Fibroblast of skin of right quadriceps (primary cell): ENCODE data around the gene RYR1.

Source experiments
- DNase-seq: peaks from one replicate; pipeline ENCODE4 v3.0.0-alpha.2; 2013

RYR1 gene

DNA sequence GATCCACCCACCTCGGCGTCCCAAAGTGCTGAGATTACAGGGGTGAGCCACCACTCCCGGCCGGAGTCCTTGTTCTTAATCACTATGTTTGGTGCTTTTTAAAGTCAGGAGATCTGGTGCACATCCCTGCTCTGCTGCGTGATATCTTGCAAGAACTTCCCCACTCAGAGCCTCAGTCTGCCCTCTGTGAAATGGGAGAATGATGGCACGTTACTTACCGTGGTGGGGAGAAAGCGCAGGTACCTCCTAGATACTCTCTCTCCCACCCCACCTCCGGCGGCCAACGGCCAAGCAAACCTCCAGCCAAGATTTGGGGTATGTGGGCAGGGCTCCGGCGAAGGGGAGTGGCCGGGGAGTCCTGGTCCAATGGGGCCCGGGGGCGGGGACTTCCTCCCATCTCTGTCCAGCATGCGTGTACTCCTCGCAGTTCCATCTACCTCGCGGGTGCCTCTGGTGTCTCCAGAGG lies at the start of gene RYR1:
TSS of gene RYR1 (plus strand) at position 424 of the 466 bp plus-strand sequence. CDS start 139 bp downstream, outside the sequence.
- DNase-seq = no peak

DNA sequence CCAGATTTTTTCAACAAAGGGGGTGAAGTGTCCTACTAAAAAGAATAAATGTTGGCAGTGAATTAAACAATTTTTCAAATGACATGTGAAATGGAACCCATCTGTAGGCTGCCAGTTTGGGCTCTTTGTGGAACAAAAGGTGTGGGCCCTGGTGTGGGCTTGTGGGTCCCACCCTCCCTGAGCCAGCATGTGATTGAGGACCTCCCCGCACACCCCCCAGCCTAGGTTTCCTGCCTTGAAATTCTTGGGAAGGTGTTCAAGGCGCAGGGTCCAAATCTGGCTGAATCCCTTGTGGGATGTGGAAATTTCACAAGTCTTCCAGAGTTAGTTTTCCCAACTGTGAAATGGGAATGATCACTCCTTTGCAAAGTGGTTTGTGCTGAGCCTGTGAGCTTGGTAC lies 49.7 kb upstream of the RYR1 start:
- no peak for DNase-seq

DNA sequence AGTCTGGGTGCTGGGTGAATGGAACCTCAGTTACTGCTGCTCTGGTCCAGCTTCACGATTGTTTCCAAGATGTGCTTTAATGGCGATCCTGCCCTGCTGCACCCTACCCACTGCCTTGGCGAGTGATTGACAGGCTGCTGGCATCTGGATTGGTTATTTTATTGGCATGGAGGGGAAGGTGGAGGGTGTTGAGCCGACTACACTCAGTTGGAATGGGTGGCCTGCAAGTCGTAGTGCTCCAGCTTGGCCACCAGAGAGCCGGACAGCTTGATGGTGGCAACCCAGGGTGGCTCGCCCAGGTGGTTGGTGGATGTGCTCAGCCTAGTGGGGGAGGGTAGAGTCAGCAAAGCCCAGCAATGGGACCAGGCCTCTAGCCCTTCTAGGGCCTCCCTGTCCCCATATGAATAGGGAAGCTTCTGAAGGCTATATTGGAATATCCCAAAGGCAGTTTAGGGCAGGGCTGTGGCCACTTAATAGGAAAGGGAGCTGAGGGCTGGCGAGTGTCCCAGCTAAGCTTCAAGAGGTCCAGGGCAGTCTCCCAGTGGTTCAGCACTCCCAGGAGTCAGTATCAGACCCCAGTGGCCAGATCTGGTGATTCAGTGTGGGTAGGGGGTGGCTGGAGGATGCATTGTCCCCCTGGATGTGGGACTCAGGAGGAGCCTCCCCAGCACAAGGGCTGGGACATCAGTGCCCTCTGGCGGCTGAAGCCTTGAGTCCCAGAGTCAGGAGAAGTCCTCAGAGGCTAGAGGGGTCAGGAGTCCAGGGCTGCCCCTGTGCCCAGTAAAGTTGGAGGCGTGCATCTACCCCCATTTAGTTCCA lies 49.1 kb upstream of the RYR1 start:
- DNase-seq = peak; percentile 28

DNA sequence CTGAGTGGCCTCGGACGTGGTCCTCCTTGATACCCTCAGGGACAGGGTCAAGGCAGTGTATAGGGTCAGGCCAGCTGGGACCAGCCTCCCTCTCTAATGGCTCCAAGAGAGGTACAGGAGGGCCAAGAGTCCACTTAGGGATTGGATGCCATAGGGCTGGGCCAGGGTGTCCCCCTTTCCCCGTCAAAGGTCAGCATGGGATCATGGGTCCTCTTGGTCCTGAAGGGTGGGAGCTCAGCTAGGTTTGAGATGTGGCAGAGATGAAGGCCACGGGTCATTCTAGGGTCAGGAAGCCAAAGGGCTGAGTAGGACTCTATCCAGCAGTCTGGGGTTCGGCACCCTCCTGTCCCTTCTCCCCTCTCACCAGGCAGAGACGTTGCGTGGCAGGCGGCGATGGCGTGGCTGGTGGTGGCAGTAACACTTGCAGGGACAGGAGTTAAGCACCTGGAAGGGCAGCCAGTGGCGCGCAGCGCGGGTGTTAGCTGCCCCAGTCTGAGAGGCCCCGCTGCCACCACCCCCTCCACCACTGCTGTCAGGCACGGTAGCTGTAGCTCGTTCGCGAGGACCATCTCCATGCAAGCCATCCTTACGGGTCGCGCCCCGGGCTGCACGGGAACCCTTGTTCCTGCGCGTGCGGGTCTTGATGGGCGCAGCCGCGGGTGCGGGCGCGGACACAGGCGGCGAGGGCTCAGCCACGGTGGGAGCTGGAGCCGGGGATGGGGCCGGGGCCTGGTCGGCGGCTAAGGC lies 48.3 kb upstream of the RYR1 start:
- no peak for DNase-seq

DNA sequence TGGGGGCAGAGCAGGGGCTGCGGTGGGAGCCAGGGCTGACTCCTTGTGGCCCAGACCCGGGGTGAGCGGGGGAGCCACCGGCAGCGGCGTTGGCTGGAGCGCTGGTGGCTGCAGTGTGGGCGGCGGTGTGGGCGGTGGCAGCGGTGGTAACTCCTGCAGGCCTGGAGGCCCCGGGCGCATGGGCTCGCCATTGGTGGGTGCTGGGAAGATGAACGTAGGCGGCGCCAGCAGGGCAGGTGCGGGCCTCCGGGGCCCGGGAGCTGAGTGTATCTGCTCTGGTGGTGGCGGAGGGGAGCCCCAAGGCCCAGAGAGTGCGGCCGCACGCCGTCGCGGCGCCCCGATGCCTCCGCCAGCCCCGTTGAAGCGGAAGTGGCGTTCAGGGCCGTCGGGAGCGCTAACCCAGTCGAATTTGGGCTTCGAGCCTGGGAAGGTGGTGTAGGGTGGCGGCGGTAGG lies 47.7 kb upstream of the RYR1 start:
- DNase-seq = no peak

DNA sequence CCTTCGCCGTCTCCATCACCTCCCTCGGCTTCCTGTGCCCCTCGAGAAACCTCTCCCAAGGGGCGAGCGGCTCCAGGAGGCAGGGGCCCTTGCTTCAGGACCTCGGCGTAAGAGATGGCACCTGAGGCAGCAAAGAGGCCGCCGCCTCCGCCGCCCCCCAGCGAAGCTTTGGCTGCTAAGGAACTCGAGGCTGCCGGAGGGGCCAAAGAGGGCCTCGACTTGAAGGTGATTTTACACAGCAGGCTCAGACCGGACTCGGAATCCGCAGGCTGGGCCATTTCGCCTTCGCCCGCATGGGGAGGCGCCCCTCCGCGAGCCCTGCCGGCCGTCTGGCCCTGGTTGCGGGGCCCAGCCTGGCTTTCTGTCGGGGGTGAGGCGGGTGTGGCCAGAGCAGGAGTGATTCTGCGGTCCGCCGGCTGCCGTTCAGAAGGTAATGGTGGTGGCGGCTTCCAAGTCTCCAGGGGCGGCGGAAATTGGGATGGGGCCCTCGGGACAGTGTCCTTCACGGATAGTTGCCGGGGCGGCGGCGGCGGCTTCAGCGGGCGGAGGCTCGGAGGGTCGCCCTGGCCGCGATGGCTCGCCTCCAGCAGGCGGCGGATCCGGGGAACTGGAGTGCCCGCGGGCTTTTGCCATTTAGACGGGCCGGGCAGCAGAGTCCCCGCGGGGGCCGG lies 47.1 kb upstream of the RYR1 start:
- no peak for DNase-seq

DNA sequence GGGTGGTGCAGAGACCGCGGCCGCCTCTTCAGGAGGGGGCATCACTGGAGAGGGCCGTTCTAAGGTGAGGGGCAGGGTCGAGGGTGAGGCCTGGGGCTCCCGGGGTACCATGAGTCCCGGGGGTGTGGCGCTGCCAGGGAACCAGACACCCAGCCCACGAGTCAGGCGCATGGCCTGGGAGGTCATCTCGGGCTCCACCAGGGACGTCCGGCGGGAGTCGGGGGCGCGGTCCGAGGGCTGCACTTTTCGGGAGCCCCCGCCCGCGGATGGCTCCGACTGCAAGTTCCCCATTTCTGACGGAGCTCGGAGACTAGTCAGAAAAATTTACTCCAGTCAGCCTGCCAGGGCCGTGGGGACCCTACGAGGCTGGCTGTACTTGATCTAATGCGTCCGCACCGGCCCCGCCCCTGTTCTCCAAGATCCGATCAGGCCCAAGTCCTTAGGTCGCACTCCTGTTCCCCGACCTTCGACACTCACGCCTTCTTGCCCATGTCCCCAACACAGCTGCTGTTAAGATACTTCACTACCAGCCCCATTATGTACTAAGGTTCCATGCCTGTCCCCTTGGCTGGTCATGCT lies 46.4 kb upstream of the RYR1 start:
- DNase-seq = no peak

DNA sequence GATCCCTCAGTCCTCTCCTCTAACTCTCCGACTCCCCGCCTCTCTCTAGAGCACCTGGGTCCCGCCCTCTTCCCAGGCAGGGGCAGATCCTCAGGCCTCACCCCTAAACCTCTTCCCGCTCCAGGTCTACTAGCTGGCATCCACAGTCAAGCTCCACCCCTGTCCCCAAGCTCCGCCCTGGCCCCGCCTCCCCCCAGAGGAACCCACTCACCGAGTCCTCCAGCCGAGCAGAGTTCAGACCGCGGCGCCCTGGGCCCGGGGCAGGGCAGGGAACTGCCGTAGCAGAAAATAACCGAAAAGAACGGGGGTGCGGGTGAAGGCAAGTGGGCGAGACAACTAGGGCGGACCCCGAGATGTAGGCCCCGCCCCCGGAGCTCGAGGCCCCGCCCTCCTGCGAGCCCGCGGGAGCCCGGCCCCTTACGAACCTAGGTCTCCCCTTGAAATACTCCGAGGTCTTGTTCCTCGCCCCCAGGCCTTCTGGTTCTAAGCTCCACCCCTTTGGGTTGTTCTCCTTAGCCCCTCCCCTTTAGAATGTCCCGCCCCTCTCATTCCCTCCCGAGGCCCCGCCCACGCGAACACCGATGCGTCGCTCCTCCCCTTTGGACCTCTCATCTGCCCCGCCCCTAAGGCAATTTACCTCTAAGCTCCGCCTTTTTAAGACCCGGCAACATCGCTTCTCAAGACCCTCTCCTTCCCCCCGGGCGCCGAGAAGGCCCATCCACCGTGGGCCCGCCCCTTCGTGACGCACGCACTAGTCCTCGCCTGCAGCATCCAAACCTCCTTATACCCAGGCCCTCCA lies 45.7 kb upstream of the RYR1 start, which contains the start of gene GGN:
TSS of gene GGN (minus strand) at position 485 of the 799 bp plus-strand sequence. CDS start 773 bp downstream, outside the sequence.
- peak; percentile 96 for DNase-seq

DNA sequence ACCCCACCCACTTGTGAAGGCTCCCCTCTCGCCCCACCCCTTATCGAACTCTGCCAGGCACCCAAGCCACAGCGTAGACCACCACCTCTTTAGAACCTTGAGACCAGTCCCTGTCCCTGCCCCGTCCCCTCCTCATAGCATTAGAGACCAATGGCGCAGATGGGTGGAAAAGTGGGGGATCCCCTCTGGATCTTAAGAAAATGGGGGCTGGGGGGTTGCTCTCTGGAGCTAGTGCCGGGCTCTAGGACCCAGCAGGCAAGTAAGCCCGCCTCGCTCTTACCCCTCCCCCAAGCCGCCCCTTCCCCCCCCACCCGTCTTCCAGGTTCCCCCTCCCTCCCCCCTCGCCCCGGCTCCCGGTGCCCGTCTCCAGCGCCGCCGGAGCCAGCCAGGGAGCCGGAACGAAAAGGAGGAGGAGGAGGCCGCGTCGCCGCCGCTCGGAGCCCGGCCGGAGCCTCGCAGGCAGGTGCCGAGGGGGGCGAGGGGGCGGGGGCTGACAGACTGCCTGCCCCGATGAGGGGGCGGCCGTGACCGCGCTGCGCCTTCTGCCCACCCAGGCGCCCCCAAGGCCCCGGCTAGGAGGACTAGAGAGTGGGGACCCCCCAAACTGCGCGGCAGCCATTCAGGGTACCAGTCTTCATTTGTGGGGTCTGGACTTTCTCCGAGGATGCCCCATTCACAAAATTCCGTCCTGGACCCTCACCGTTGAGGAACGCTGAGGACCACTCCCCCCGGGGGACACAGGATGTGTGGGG lies 45.0 kb upstream of the RYR1 start, which contains the start of gene SPRED3:
TSS of gene SPRED3 (plus strand) at position 349 of the 752 bp plus-strand sequence. CDS start 1,606 bp downstream, outside the sequence.
- no peak for DNase-seq

DNA sequence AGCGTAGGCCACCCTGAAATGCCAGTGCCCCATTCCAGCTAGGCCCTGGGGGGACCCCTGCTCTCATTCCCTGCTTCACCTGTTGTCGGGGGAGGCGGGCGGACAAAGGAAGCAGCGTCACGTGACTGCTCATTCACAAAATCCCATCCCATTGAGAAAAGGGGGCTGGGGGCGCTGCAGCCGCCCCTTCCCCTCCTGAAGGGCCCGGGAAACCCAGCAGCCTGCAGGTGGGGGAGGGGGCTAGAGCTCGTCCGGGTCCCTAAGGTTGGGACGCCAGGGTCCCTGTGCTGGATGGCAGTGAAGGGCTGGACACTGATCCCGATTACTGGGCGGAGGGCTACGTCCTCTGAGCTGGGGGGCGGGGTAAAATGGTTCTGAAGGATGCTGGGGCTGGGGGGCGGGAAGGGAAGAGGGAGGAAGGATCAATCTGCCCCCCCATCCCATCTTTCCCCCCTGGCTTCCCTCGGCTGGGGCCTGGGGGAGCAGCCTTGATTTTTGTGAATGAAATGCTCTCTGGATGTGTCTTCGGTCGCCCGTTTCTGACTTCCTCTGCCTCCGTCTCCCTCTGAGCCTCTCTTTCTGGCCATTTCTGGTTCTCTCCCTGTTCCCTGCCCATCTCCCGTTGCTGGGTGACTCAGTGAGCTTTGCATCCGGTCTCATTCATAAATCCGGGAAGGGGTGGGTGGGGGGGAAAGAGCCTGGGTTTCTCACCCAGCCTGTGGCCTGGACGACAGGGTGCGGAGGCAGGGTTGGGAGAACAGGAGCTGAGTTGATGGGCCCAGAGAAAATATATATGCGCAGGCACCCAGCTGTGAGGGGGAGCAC lies 44.2 kb upstream of the RYR1 start:
- DNase-seq = peak; percentile 86

DNA sequence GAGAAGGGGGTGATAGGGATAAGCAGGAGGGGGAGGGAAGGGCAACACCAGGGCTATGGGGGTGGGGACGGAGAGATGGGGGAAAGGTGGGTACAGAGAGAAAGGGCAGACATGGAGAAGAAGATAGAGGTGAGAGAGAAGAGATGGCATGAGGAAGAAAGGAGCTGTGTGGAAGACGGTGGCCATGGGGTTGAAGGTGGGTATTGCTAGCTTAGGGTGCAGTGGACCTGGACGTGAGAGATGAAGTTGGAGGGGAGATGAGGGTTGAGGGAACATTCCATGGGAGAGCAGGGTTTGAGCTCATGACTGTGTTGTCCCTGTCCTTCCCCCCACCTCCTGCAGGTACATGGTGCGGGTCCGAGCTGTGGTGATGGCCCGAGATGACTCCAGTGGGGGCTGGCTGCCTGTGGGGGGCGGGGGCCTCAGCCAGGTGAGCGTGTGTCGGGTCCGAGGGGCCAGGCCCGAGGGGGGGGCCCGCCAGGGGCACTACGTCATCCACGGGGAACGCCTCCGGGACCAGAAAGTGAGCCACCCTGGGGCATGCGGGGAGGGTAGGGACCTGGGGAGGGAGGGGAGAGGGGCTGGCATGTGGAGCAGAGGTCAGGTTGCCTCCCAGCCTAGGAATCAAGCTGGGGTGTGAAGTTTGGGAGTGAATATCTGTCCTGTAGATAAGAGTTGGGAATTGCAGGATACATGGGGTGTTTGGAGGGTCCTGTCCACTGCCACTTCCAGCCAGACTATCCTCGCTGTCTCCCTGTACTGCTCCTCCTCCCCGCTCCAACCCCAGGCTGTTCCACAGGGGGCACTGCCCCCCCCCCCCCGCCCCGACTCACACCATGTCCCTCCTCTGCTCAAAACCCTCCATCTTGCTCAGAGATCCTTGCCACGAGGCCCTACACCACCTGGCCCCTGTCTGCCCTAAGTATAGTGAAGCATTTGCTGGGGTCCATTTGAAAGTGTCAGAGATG lies 43.2 kb upstream of the RYR1 start:
- DNase-seq = no peak

DNA sequence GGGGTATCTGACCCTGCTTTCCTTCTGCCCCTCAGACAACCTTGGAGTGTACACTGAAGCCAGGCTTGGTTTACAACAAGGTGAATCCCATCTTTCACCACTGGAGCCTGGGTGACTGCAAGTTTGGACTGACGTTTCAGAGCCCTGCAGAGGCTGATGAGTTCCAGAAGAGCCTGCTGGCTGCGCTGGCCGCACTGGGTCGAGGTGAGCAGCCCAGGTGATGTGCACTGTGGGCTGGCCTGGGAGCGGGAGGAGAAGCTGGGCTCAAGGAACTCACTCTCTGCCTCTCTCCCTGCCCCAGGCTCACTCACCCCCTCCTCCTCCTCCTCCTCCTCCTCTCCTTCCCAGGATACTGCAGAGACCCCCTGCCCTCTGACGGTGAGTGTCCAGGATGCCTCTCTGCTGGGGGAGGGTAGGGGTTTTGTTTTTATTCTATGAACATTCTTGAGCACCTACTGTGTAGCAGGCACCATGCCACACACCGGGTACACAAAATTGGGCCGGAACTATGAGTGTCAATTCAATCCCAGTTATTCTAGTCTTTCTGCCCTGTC lies 41.5 kb upstream of the RYR1 start:
- no peak for DNase-seq

DNA sequence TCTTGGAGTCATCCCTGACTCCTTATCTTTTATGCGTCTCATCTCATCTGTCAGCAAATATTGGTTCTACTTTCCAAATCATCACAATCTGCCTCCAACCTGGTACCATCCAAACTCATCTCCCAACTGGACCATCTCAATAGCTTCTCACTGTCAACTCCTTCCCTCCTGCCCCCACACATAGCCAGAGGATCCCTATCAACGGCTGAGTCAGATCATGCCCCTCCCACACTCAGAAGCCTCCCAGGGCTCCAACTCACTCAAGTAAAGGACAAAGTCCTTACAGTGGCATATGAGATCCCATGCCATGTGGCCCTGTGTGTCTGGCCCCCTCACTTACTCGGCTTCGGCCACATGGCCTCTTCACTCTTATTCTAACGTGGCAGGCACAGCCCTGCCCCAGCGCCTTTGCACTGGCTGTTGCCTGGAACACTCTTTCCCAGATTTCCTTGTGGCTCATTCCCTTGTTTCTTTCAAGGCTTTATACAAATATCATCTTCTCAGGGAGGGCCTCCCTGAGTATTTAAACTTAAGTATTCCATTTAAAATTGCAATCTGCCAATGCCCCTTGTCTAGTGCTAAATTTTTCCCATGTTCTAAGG lies 40.7 kb upstream of the RYR1 start:
- peak; percentile 38 for DNase-seq

DNA sequence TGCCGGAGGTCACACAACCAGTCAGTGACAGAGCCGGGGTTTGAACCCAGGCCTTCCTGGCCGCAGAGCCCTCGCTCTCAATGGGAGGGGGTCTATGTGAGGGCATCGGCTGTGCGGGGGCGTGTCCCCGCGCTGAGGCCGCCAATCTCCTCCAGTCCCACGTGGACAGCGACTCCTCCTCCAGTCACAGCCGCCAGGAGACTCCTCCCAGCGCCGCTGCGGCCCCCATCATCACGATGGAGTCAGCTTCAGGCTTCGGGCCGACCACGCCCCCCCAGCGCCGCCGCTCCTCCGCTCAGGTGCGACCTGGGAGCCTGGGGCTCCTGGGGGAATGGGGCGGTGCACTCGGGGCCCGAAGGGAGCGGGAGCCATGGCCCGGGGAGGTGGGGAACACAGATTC lies 39.0 kb upstream of the RYR1 start:
- DNase-seq = peak; percentile 62

DNA sequence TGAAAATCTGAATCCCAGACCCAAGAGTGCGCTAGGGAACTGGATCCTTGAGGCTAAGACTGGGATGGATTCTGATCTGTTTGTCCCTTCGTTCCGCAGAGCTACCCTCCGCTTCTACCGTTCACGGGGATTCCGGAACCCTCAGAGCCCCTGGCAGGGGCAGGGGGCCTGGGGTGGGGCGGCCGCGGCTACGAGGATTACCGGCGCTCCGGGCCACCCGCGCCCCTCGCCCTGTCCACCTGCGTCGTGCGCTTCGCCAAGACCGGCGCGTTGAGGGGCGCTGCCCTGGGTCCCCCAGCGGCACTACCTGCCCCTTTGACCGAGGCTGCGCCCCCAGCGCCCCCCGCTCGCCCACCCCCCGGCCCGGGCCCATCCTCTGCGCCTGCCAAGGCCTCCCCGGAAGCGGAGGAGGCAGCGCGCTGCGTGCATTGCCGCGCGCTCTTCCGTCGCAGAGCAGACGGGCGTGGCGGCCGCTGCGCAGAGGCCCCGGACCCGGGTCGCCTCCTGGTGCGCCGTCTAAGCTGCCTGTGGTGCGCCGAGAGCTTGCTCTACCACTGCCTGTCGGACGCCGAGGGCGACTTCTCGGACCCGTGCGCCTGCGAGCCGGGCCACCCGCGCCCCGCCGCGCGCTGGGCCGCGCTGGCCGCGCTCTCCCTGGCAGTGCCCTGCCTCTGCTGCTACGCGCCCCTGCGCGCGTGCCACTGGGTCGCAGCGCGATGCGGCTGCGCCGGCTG lies 37.9 kb upstream of the RYR1 start:
- DNase-seq = no peak

DNA sequence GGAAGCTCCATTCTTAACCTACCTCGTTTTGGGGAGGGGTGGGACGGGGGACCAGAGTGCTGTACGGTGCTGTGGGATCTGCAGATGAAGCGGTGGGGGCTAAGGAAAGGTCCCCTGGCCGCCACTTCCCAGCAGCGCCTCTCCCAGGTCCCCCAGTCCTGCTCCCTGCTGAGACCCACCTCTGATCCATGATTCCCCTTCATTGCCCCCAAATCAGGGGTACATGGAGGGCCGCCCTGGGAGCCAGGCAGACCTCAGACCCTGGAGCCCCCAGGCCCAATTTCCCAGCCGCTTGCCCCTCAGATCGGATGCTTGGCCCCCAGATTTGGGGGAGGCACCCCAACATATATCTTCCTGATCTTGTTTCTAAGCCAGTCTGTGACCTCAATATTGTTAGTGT lies 34.4 kb upstream of the RYR1 start:
- no peak for DNase-seq

DNA sequence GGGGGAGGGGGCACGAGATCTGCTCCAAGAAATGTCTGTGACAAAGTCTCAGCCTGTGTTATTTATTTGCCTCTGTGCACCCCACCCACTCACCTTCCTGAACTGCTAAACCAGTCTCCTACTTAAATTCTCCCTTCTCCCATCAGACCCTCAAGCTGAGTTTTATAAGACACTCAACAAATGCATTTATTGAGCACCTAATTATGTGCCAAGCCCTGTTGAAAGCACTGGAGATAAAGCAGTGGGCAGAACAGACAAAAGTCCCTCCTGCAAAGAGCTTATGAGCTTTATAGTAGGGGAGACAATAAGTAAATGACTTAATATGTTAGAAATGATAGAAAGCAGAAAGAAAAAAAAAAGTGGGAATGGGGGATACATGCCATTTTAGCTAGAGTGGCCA lies 34.0 kb upstream of the RYR1 start:
- DNase-seq = no peak
